Measurements from ENCODE around the gene ITGA5.

GRCh38 chr12:54412348-54412747, 6.7 kb downstream of the ITGA5 start:
- TF ChIP-seq CTCF (conservative IDR thresholded peaks at IDR 0.05; ENCODE audit: low read depth, low read length), result no peak
- TF ChIP-seq EZH2 (IDR thresholded peaks at IDR 0.05; ENCODE audit: low read length, unreplicated experiment), result no peak
- no peak for TF ChIP-seq EZH2phosphoT487 (IDR thresholded peaks at IDR 0.05; ENCODE audit: borderline replicate concordance, low read length)
